Thyroid gland (tissue), 4 donors: ENCODE data around the gene ZCWPW1. TPM values are rescaled to one million over a fixed set of nuclear protein-coding genes. Genes with fewer than 3 reads are reported as not detected.
"Not testable (repeated sequence)": the region's sequence is repeated elsewhere in the genome, so short reads cannot be mapped to it uniquely, and the experiment has no call there.

Experiments used
- DNase-seq, 2 donors: peaks; one replicate each; pipeline ENCODE4 v3.0.0-alpha.2; 2019
- H3K27ac ChIP-seq, 3 donors: fragments of 200-600 bp; sonication (generic); 1 replicate in 2 of 3; 2 replicates in 1 of 3; pipeline ENCODE4 v1.5.1; 2016 to 2019; ENCODE audit warnings: mild to moderate bottlenecking in 1 of 3, moderate library complexity in 1 of 3
- H3K27me3 ChIP-seq: fragments of 200-600 bp; sonication (generic); one replicate; pipeline ENCODE4 v1.5.1; 2019
- H3K36me3 ChIP-seq, 2 donors: fragments of 200-600 bp; sonication (generic); one replicate each; pipeline ENCODE4 v1.5.1; 2016 to 2019
- H3K4me1 ChIP-seq, 2 donors: fragments of 200-600 bp; sonication (generic); one replicate each; pipeline ENCODE4 v1.5.1; 2017 to 2019
- H3K4me3 ChIP-seq, 3 donors: fragments of 200-600 bp; sonication (generic); replicated peaks in 1 of 3; 1 replicate in 2 of 3; 2 replicates in 1 of 3; pipeline ENCODE4 v1.5.1; 2016; ENCODE audit warnings: mild to moderate bottlenecking in 1 of 3
- H3K9me3 ChIP-seq: fragments of 200-600 bp; sonication (generic); one replicate; pipeline ENCODE4 v1.5.1; 2017
- POLR2A ChIP-seq, 2 donors: fragments of 450-650 bp; IDR thresholded peaks; one replicate each; pipeline ENCODE4 v1.6.1; 2017; ENCODE audit warnings: antibody characterized with exemption in 2 of 2, mild to moderate bottlenecking in 2 of 2, moderate library complexity in 1 of 2
- WGBS, 2 donors: methylation state at CpG; one replicate each; pipeline ENCODE4 v1.1.5; 2017; 5-methylcytosine and 5-hydroxymethylcytosine counted together
- intact Hi-C: fragments of 100-400 bp; cut with DNase I; formaldehyde crosslinking; loops from one replicate; pipeline ENCODE4 v1.15.1; 2023
- total RNA-seq, 4 donors: library from RNA; depleted of rRNA; stranded (reverse); fragments of >200 nt; gene quantifications; one replicate each; pipeline ENCODE4 v1.2.3, GENCODE V29; 2016
- TF ChIP-seq, protein P1 (sequence below), 6 experiments: fragments of 200-600 bp in 3 of 6; fragments of 450-650 bp in 3 of 6; sonication (generic) in 3 of 6; IDR thresholded peaks; one replicate each; pipeline ENCODE4 v1.5.1; 2016 to 2019; ENCODE audit warnings: antibody characterized with exemption in 6 of 6, mild to moderate bottlenecking in 2 of 6, inconsistent platforms in 1 of 6, moderate library complexity in 1 of 6

The ZCWPW1 gene
- total RNA-seq, 4 donors from 2014 or later = 3.6 to 7.1 (median 4.3) TPM

DNA sequence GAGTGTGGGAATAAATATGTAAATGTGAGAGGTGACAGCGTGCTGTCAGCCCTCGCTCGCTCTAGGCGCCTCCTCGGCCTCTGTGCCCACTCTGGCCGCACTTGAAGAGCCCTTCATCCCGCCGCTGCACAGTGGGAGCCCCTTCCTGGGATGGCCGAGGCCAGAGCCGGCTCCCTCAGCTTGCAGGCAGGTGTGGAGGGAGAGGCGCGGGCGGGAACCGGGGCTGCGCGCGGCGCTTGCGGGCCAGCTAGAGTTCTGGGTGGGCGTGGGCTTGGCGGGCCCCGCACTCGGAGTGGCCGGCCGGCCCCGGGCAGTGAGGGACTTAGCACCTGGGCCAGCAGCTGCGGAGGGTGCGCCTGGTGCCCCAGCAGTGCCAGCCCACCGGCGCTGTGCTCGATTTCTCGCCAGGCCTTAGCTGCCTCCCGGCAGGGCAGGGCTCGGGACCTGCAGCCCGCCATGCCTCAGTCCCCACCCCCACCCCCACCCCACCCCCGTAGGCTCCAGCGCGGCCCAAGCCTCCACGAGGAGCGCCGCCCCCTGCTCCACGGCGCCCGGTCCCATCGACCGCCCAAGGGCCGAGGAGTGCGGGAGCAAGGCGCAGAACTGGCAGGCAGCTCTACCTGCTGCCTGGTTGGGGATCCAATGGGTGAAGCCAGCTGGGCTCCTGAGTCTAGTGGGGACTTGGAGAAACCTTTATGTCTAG, 46.8 kb downstream of the ZCWPW1 start:
- H3K4me1 ChIP-seq, H3K4me3 ChIP-seq, H3K9me3 ChIP-seq, H3K36me3 ChIP-seq, intact Hi-C loops, H3K27ac ChIP-seq, DNase-seq, H3K27me3 ChIP-seq: not testable (repeated sequence)
- 60 to 69% methylated on average over 10 to 27 of the region's 49 CpGs for WGBS, 2 donors

DNA sequence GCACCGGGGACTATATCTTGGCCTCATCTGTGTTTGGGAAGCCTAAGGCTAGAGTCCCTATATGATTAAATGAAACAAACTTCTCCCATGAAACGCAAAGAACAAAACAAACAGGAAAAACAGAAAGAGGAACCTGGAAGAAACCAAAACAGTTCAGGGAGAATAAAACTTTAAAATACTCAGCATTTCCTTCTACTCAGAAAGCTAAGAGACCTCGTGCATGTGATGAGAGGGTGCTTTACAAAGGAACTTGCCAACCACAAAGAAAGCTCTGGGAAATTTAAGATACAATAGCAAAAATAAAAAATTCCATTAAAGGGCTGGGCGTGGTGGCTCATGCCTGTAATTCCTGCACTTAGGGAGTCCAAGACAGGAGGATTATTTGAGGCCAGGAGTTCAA, 48.3 kb downstream of the ZCWPW1 start:
- Histone ChIP-seq H3K36me3 (no peaks in the 10 kb centered on the region), H3K9me3 (no peaks in the 10 kb centered on the region), H3K4me1 (no peaks in the 10 kb centered on the region), H3K4me3 (no peak overlapping the region), H3K27ac (no peak overlapping the region), H3K27me3 (no peaks in the 10 kb centered on the region)
- TF ChIP-seq POLR2A (IDR thresholded peaks at IDR 0.05) = no peak
- TF ChIP-seq, protein P1, sequence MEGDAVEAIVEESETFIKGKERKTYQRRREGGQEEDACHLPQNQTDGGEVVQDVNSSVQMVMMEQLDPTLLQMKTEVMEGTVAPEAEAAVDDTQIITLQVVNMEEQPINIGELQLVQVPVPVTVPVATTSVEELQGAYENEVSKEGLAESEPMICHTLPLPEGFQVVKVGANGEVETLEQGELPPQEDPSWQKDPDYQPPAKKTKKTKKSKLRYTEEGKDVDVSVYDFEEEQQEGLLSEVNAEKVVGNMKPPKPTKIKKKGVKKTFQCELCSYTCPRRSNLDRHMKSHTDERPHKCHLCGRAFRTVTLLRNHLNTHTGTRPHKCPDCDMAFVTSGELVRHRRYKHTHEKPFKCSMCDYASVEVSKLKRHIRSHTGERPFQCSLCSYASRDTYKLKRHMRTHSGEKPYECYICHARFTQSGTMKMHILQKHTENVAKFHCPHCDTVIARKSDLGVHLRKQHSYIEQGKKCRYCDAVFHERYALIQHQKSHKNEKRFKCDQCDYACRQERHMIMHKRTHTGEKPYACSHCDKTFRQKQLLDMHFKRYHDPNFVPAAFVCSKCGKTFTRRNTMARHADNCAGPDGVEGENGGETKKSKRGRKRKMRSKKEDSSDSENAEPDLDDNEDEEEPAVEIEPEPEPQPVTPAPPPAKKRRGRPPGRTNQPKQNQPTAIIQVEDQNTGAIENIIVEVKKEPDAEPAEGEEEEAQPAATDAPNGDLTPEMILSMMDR (IDR thresholded peaks at IDR 0.05) = no peak
- DNase-seq = no peak
- 80% methylated on average over 4 of the region's 4 CpGs for WGBS, 2 donors
- intact Hi-C loops = no loop called here

DNA sequence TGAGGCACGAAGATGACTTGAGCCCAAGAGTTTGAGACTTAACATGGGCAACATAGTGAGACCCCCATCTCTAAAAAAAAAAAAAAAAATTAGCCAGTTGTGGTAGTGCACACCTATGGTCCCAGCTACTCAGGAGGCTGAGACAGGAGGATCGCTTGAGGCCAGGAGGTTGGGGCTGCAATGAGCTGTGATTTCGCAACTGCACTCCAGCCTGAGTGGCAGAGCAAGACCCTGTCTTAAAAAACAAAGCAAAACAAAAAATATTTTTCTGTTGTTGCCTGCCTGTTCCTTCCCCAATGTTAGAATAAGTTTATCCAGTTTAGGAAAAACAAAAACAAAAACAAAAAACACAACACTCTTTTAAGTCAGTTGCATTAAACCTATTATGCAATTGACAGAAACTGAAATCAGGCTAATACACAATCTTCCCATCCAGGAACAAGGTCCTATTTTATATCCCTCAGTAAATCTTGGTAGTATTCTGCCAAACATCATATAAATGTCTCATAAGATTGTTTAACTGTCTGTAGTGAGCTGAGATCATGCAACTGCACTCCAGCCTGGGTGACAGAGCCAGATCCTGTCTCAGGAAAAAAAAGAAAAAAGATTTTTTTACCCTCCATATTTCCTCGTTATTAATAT, 50.3 kb downstream of the ZCWPW1 start:
- no peaks in the 10 kb centered on the region for H3K9me3 ChIP-seq
- no peak for DNase-seq
- H3K36me3 ChIP-seq = no peaks in the 10 kb centered on the region
- no peak overlapping the region for H3K4me3 ChIP-seq
- no peaks in the 10 kb centered on the region for H3K4me1 ChIP-seq
- intact Hi-C loops = no loop called here
- 89 to 94% methylated on average over 4 of the region's 4 CpGs for WGBS, 2 donors
- no peaks in the 10 kb centered on the region for H3K27me3 ChIP-seq
- H3K27ac ChIP-seq = no peak overlapping the region
- TF ChIP-seq, protein P1 (IDR thresholded peaks at IDR 0.05) = no peak
- TF ChIP-seq POLR2A (IDR thresholded peaks at IDR 0.05) = no peak

DNA sequence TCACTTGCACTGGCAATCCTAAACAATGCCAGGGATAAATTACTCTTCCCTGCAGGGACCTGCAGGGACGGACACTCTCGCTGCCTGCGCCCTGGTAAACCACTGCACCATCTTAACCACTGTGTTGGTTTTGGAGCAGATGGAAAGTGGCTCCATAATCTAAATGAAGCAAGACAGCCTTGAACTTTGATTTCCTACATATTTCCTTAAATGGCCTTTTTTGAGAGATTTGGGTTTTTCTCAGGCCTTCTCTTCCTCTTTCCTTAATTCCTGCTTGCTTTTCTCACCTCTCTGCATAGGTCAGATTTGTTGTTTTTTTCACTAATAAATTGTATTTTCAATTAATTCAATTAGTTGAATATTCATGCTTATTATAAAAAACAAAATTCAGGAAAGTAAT, 52.4 kb downstream of the ZCWPW1 start:
- no peaks in the 10 kb centered on the region for H3K4me1 ChIP-seq
- H3K27ac ChIP-seq = no peak overlapping the region
- 85 to 93% methylated on average over 3 of the region's 3 CpGs for WGBS, 2 donors
- DNase-seq = no peak
- TF ChIP-seq, protein P1 (IDR thresholded peaks at IDR 0.05) = no peak
- TF ChIP-seq POLR2A (IDR thresholded peaks at IDR 0.05) = no peak
- H3K36me3 ChIP-seq = no peaks in the 10 kb centered on the region
- no peaks in the 10 kb centered on the region for H3K27me3 ChIP-seq
- no peak overlapping the region for H3K4me3 ChIP-seq
- H3K9me3 ChIP-seq = no peaks in the 10 kb centered on the region
- intact Hi-C loops = no loop called here

DNA sequence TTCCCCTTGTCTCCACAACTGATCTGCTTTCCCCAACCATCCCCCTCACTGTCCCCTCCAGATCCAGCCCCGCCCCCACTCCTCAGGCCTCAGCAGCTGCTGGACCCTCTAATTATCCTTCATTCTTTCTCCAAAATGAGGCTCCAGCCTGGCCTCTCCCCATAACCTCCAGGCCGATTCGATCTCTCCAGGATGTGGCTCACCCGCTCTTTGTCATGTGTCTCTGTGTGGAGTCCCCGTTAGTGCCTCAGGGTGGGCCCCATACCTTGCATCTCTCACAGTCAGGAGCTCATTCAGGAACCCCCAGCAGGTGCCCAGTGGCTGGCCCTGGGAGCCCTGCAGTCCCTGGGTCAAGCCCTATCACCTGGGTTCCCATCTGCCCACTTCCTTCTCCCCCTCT, 53.9 kb downstream of the ZCWPW1 start:
- Histone ChIP-seq H3K9me3 (no peaks in the 10 kb centered on the region), H3K4me1 (no peaks in the 10 kb centered on the region), H3K27ac (no peak overlapping the region), H3K4me3 (no peak overlapping the region), H3K36me3 (no peaks in the 10 kb centered on the region), H3K27me3 (no peaks in the 10 kb centered on the region)
- 76 to 81% methylated on average over 5 of the region's 5 CpGs for WGBS, 2 donors
- intact Hi-C loops = no loop called here
- no peak for DNase-seq
- TF ChIP-seq, protein P1 (IDR thresholded peaks at IDR 0.05) = no peak
- TF ChIP-seq POLR2A (IDR thresholded peaks at IDR 0.05) = no peak
